ENCODE results near the gene PLEKHO1.

DNA sequence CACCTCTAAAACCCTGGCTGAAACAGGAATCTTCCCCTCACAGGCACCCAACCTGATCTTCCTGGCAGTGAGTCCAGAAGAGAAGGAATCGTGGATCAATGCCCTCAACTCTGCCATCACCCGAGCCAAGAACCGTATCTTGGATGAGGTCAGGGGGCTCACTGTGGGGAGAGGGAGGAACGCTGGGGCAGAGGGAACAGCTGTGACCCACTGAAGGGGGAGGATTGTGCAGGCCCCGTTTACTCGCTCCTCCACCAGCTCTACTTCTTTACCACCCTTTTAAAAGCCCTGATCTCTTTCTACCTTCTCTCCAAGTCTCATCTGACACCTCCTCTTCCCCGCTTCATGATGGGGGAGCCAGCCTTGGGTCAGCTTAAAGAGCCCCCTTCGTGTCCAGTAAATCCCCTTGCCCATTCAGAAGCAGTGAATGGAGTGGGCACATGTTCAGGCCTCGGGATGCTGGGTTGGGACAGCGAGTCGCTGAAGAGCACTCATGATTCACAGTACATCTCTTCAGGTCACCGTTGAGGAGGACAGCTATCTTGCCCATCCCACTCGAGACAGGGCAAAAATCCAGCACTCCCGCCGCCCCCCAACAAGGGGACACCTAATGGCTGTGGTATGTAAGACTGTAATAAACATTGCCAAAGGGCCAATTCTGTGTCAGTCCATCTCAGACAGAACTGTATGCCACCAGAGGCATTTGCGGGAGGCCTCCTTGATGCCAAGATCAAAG lies 7.3 kb downstream of the PLEKHO1 start:
- TF ChIP-seq RCOR1 (IDR thresholded peaks at IDR 0.05; ENCODE audit: insufficient replicate concordance, low read length) (no peak), POLR2A (IDR thresholded peaks at IDR 0.05; ENCODE audit: low read depth, low read length) (no peak; the same call in 1 of the 2 replicates), RFX5 (IDR thresholded peaks at IDR 0.05; ENCODE audit: low read depth, low read length) (no peak), CEBPB (IDR thresholded peaks at IDR 0.05; ENCODE audit: low read depth, low read length) (0 out of 2 replicates have a peak, but pooled peaks have one; percentile 9), RAD21 (IDR thresholded peaks at IDR 0.05; ENCODE audit: low read length) (no peak), MAFK (IDR thresholded peaks at IDR 0.05; ENCODE audit: low read depth, low read length) (no peak), MXI1 (IDR thresholded peaks at IDR 0.05; ENCODE audit: borderline replicate concordance, low read depth, low read length) (no peak; the same call in 1 of the 2 replicates), SMC3 (IDR thresholded peaks at IDR 0.05; ENCODE audit: low read depth, low read length) (no peak), CHD1 (IDR thresholded peaks at IDR 0.05; ENCODE audit: low read depth, low read length) (no peak), BHLHE40 (IDR thresholded peaks at IDR 0.05; ENCODE audit: low read depth, low read length) (no peak)
- TF ChIP-seq, protein P1, sequence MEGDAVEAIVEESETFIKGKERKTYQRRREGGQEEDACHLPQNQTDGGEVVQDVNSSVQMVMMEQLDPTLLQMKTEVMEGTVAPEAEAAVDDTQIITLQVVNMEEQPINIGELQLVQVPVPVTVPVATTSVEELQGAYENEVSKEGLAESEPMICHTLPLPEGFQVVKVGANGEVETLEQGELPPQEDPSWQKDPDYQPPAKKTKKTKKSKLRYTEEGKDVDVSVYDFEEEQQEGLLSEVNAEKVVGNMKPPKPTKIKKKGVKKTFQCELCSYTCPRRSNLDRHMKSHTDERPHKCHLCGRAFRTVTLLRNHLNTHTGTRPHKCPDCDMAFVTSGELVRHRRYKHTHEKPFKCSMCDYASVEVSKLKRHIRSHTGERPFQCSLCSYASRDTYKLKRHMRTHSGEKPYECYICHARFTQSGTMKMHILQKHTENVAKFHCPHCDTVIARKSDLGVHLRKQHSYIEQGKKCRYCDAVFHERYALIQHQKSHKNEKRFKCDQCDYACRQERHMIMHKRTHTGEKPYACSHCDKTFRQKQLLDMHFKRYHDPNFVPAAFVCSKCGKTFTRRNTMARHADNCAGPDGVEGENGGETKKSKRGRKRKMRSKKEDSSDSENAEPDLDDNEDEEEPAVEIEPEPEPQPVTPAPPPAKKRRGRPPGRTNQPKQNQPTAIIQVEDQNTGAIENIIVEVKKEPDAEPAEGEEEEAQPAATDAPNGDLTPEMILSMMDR (conservative IDR thresholded peaks at IDR 0.05; ENCODE audit: low read depth, low read length), result no peak
- TF ChIP-seq, protein P2, sequence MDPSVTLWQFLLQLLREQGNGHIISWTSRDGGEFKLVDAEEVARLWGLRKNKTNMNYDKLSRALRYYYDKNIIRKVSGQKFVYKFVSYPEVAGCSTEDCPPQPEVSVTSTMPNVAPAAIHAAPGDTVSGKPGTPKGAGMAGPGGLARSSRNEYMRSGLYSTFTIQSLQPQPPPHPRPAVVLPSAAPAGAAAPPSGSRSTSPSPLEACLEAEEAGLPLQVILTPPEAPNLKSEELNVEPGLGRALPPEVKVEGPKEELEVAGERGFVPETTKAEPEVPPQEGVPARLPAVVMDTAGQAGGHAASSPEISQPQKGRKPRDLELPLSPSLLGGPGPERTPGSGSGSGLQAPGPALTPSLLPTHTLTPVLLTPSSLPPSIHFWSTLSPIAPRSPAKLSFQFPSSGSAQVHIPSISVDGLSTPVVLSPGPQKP (IDR thresholded peaks at IDR 0.05; ENCODE audit: borderline replicate concordance, low read depth, low read length), result no peak
- TF ChIP-seq, protein P3, sequence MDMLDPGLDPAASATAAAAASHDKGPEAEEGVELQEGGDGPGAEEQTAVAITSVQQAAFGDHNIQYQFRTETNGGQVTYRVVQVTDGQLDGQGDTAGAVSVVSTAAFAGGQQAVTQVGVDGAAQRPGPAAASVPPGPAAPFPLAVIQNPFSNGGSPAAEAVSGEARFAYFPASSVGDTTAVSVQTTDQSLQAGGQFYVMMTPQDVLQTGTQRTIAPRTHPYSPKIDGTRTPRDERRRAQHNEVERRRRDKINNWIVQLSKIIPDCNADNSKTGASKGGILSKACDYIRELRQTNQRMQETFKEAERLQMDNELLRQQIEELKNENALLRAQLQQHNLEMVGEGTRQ (IDR thresholded peaks at IDR 0.05; ENCODE audit: low read depth, low read length), result 0 out of 2 replicates have a peak, but pooled peaks have one; percentile 1
